GM15510 (cell line): ENCODE measurements around the gene NR2E3.

Experiments
- POLR2A ChIP-seq: IDR thresholded peaks from 3 replicates; pipeline ENCODE4 v1.6.1; 2011; ENCODE audit warnings: borderline replicate concordance; ENCODE audit not compliant: insufficient read length; ENCODE audit errors: extremely low read depth

The NR2E3 gene

DNA sequence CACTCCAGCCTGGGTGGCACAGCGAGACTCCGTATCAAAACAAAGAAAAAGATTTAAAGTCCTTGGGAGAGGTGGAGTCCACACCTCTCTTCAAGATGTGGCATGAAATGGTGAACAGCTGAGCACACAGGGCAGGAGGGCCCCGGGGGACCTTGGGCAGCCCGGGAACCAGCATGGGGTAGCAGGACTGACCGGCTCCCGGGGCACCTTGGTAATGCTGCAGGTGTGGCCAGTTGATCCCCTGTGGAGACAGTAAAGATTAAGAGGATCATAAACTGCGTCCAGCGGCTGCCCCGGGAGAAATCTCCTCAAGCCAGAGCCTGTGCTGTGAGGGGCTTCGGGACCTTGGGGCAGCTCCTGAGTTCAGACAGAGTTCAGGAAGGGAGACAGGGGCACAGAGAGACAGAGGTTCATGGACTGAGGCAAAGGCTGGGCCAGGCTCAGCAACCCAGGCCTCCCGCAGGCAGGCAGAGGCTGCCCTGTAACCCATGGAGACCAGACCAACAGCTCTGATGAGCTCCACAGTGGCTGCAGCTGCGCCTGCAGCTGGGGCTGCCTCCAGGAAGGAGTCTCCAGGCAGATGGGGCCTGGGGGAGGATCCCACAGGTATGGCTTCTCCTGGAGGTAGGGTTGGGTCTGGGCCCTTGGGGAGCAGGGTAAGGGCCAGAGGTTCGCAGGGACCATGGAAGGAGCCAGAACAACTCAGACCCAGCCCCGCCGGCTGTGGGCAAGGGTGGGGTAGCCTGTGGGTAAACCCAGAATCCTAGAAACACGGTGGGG is at the start of gene NR2E3:
Gene NR2E3 (plus strand): TSS at position 299 of the 780 bp plus-strand sequence. CDS start 190 bp downstream, at position 489.
- TF ChIP-seq POLR2A = no peak

DNA sequence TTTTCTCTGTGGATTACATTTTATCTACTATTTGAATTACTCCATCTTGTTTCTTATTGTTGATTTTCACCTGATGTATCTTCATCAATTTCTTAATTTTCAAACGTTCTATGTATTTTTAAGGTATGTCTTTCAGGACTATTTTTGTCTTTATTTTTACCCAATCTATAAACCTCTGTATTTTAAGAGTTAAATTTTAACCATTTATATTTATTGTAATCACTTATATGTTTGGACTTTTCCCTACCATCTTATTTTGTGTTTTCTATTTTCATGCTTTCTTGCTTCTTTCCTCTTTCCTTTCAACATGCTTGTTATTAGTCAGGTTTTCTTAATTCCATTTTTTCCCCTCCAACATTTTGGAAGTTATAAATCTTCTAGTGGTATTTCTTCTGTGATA is 49.5 kb upstream of the NR2E3 start:
- no peak for TF ChIP-seq POLR2A

GRCh38 chr15:71761649-71762048 is 48.7 kb upstream of the NR2E3 start:
- TF ChIP-seq POLR2A = no peak

- TF ChIP-seq POLR2A = no peak
Observed at GRCh38 chr15:71768184-71768583, 42.2 kb upstream of the NR2E3 start.

GRCh38 chr15:71773206-71773859 is 37.0 kb upstream of the NR2E3 start:
- no peak for TF ChIP-seq POLR2A

DNA sequence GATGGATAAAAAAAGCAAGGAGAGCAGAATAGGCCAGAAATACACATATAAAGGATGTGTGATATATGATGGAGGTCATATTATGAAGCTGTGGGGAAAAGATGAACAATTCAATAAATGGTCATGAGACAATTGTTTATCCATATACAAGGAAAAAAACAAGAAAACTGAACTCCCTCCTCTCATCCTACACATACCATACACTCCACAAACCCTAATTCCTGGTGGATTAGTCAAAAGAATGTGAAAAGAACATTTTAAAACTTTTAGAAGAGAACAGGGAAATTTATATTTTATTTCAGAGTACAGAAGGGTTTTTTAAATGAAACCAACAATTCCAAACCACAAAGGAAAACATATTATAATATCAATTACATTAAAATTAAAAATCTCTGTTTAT is 34.5 kb upstream of the NR2E3 start:
- no peak for TF ChIP-seq POLR2A

GRCh38 chr15:71776304-71776703 is 34.0 kb upstream of the NR2E3 start:
- no peak for TF ChIP-seq POLR2A

DNA sequence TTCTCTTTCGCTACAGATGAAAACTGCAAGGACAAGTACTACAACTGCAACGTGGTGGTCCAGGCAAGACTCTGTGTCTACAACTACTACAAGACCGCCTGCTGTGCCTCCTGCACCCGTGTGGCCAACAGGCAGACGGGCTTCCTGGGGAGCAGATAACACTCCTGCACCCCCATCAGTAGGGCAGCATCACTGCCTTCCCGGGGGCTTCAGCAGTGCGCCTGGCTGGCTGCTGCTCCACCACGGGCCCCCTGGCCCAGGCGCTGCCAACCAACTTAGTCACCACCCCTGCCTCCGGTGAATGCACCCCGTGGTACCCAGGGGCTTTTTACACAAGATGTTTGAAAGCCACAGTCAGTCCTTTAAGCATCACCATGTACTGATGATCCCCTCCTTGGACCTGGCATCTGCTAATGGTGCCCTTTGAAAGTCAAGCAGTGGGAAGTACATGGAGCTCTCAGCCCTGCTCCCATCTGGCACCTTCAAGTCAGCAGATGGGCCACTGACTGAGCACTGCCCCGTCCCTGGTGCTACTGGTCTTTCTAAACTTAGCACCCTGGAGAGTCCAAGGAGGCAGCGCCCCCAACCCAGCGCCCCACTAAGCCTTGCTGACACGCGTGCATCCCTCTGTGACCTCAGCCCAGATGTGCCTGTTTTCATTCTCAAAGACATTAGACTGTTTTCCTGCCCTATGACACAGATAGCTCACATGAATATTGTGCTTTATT is 33.0 kb upstream of the NR2E3 start:
- TF ChIP-seq POLR2A = no peak

DNA sequence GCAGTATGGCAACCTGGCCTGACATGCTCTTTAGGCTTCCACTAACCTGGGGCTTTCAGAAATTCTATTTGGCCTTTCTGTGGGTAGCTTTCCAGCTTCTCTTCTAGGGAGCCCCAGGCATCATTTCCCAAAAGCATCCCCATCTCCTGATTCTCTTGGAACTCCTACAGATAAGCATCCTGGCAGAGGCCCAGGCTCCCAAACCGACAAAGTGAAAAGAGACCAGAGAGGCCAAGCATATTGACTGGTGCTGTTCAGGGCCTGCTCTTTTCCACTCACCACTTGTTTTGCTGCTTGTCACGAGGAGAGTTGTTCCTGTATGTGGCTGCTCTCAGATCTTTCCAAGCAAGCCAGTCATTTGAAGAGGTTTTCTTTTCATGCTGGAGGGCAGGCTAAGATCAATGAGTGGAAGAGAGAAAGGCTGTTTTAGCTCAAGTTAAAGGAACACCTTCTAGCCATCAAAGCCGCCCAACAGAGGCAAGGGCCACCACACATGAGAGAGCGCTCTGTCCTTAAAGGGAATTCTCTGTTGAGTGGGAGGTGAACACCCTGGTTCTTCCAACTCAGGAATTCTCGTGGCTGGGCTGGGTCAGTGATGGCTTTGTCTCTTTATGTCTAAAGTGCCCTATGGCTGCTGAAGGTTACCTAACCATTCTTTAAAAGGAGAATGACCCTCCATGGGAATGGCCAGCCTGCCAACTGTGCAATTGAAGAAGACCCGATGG is 31.1 kb upstream of the NR2E3 start:
- TF ChIP-seq POLR2A = no peak

DNA sequence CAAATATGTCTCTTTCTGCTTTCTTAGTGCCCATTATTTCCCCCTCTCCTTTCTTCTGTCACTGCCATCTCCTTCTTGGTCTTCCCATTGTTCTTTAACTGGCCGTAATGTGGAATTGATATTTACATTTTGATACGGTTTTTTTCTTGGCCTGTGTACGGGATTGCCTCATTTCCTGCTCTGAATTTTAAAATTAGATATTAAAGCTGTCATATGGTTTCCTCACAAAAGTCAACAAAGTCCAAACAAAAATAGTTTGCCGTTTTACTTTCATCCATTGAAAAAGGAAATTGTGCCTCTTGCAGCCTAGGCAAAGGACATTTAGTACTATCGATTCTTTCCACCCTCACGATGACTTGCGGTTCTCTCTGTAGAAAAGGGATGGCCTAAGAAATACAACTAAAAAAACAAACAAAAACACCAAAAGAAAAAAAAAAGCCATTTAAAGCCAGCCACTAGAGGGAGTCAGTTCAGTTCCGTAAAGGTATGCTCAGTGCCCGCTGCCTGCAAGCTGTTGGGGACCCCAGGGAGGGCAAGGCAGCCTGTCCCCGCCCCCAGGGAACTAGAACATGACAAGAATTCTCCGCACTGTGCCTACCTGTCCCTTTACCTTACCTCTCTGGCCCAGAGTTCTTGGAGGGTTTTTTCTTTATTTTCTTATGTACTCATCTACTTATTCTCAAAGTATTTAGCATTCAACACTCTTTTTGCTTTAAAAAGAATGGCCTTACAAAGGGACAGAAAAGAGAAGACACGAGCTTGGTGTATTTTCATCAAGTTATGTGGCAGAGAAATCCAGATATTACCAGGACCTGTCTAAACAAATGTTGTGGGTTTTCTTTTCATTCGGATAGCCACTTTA is 30.0 kb upstream of the NR2E3 start:
- TF ChIP-seq POLR2A = no peak

DNA sequence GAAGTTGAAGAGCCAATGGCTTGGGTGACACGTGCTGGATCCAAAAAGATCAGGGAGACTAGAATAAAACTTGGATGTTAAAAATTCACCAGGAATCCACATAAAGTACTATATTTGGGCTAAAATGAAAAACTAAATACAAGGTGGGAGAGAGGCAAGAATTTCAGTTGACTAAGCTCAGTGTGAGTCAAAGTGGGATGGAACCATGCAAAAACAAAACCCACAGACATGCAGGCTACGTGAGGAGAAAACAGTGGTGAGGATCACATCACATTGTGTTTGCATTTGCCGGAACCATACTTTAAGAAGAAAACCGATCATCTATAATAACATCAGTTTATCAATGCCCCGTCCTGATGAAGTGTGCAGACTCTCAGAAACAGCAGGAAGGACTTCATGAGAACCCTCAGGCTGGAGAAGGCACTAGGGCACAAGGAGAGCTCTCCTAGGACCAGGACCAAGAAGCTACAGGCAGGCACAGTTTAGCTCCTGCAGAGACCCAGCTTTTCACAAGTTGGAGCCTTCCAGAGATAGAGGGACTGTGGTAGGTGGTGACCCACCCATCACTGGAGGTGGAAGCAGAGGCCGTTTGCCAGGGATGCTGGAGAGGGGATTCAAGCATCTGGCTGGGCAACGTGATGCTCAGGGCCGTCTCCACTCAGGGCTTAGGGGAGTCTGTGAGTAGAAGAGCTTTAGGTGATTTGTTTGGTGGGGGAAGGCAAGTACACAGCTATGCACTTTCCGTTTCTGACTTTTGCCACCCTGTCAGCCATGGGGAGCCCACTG is 29.0 kb upstream of the NR2E3 start:
- TF ChIP-seq POLR2A = no peak

GRCh38 chr15:71781965-71782265 is 28.4 kb upstream of the NR2E3 start:
- no peak for TF ChIP-seq POLR2A

- no peak for TF ChIP-seq POLR2A
Observed at GRCh38 chr15:71782422-71783165, 27.8 kb upstream of the NR2E3 start.
